Liver (tissue), 9 donors: Measurements from ENCODE around the gene KCNC2. TPM values are rescaled to one million over a fixed set of nuclear protein-coding genes. Genes with fewer than 3 reads are reported as not detected.

Source experiments
- DNase-seq: peaks from one replicate; pipeline ENCODE4 v3.0.0-alpha.2; 2017; ENCODE audit warnings: low spot score
- H3K27ac ChIP-seq, 2 donors: one replicate each; pipeline ENCODE4 v1.7.0; 2013; ENCODE audit warnings: inconsistent platforms in 2 of 2, low read length in 2 of 2, control low read depth in 1 of 2, low read depth in 1 of 2, mild to moderate bottlenecking in 1 of 2
- H3K27me3 ChIP-seq, 4 donors: one replicate each; pipeline versions ENCODE4 v1.6.1 to v1.7.0; 2013; ENCODE audit warnings: low read length in 3 of 4, inconsistent platforms in 1 of 4, mild to moderate bottlenecking in 1 of 4, moderate library complexity in 1 of 4; ENCODE audit not compliant: control insufficient read depth in 4 of 4, insufficient read depth in 4 of 4
- H3K36me3 ChIP-seq, 4 donors: one replicate each; pipeline versions ENCODE4 v1.6.1 to v1.7.0; 2013; ENCODE audit warnings: low read length in 3 of 4, mild to moderate bottlenecking in 3 of 4, low read depth in 1 of 4, moderate library complexity in 1 of 4; ENCODE audit not compliant: control insufficient read depth in 4 of 4, insufficient read depth in 3 of 4
- H3K4me1 ChIP-seq, 4 donors: one replicate each; pipeline versions ENCODE4 v1.6.1 to v1.7.0; 2013; ENCODE audit warnings: low read length in 3 of 4, mild to moderate bottlenecking in 3 of 4, moderate library complexity in 1 of 4; ENCODE audit not compliant: control insufficient read depth in 4 of 4, insufficient read depth in 4 of 4
- H3K4me3 ChIP-seq, 3 donors: one replicate each; pipeline versions ENCODE4 v1.6.1 to v1.7.0; 2013; ENCODE audit warnings: low read length in 3 of 3, control low read depth in 1 of 3, low read depth in 1 of 3, mild to moderate bottlenecking in 1 of 3
- H3K9ac ChIP-seq, 2 donors: one replicate each; pipeline ENCODE4 v1.7.0; 2013; ENCODE audit warnings: low read length in 2 of 2, mild to moderate bottlenecking in 2 of 2, moderate library complexity in 2 of 2, control low read depth in 1 of 2, low read depth in 1 of 2
- H3K9me3 ChIP-seq, 4 donors: one replicate each; pipeline versions ENCODE4 v1.6.1 to v1.7.0; 2013; ENCODE audit warnings: low read length in 3 of 4; ENCODE audit not compliant: control insufficient read depth in 4 of 4
- EGR1 ChIP-seq, 2 donors: IDR thresholded peaks; 2 replicates each; pipeline ENCODE4 v1.6.1; 2016 to 2018; ENCODE audit warnings: antibody characterized with exemption in 2 of 2, low read depth in 2 of 2
- FOXA1 ChIP-seq: IDR thresholded peaks from 2 replicates; pipeline ENCODE4 v1.6.1; 2016; ENCODE audit warnings: antibody characterized with exemption
- FOXA2 ChIP-seq: IDR thresholded peaks from 2 replicates; pipeline ENCODE4 v1.6.1; 2016; ENCODE audit warnings: antibody characterized with exemption
- GABPA ChIP-seq, 2 donors: IDR thresholded peaks in 1 of 2; conservative IDR thresholded peaks in 1 of 2; 2 replicates each; pipeline ENCODE4 v1.6.1; 2016; ENCODE audit warnings: antibody characterized with exemption in 2 of 2, mild to moderate bottlenecking in 1 of 2, moderate library complexity in 1 of 2
- HNF4A ChIP-seq, 2 donors: conservative IDR thresholded peaks; 2 replicates each; pipeline ENCODE4 v1.6.1; 2016; ENCODE audit warnings: antibody characterized with exemption in 2 of 2, mild to moderate bottlenecking in 2 of 2
- HNF4G ChIP-seq: IDR thresholded peaks from 2 replicates; pipeline ENCODE4 v1.6.1; 2016; ENCODE audit warnings: antibody characterized with exemption
- JUND ChIP-seq, 2 donors: IDR thresholded peaks; 2 replicates each; pipeline ENCODE4 v1.6.1; 2016; ENCODE audit warnings: antibody characterized with exemption in 2 of 2
- NR2F2 ChIP-seq: IDR thresholded peaks from 2 replicates; pipeline ENCODE4 v1.6.1; 2016; ENCODE audit warnings: antibody characterized with exemption
- RAD21 ChIP-seq, 2 donors: IDR thresholded peaks; 2 replicates each; pipeline ENCODE4 v1.6.1; 2016; ENCODE audit warnings: antibody characterized with exemption in 2 of 2, mild to moderate bottlenecking in 2 of 2
- RXRA ChIP-seq, 2 donors: IDR thresholded peaks; 2 replicates each; pipeline ENCODE4 v1.6.1; 2017 to 2018; ENCODE audit warnings: antibody characterized with exemption in 2 of 2, mild to moderate bottlenecking in 1 of 2
- SP1 ChIP-seq: IDR thresholded peaks from 2 replicates; pipeline ENCODE4 v1.6.1; 2018; ENCODE audit warnings: antibody characterized with exemption, mild to moderate bottlenecking
- TAF1 ChIP-seq: conservative IDR thresholded peaks from 2 replicates; pipeline ENCODE4 v1.6.1; 2016; ENCODE audit warnings: antibody characterized with exemption, mild to moderate bottlenecking
- YY1 ChIP-seq: IDR thresholded peaks from 2 replicates; pipeline ENCODE4 v1.6.1; 2016; ENCODE audit warnings: antibody characterized with exemption, mild to moderate bottlenecking
- WGBS: extraction: QIAGEN DNeasy Blood & Tissue Kit; methylation state at CpG from one replicate; pipeline ENCODE4 v1.1.7; 2013; 5-methylcytosine and 5-hydroxymethylcytosine counted together
- polyA plus RNA-seq, 2 donors: library from polyadenylated mRNA; stranded (reverse) in 1 of 2; unstranded in 1 of 2; fragments of 200-250 nt in 1 of 2; fragments of >200 nt in 1 of 2; fragmentation: Nextera tagmentation in 1 of 2; extraction: Ambion mirVana in 1 of 2; gene quantifications; one replicate each; pipeline versions ENCODE4 v1.2.1 to v1.2.3, GENCODE V29; 2013 to 2015
- total RNA-seq, 2 donors: library from RNA; depleted of rRNA; stranded (reverse); fragments of >200 nt; gene quantifications; one replicate each; pipeline ENCODE4 v1.2.3, GENCODE V29; 2014
- TF ChIP-seq, protein P1 (sequence below): fragments of 150-350 bp; IDR thresholded peaks from 2 replicates; pipeline ENCODE4 v1.5.1; 2017; ENCODE audit warnings: improper control_type of control experiment, low read depth, low read length; ENCODE audit not compliant: missing input control
- TF ChIP-seq, protein P2 (sequence below): IDR thresholded peaks from 2 replicates; pipeline ENCODE4 v1.6.1; 2016; ENCODE audit warnings: antibody characterized with exemption
- TF ChIP-seq, protein P3 (sequence below): IDR thresholded peaks from 2 replicates; pipeline ENCODE4 v1.6.1; 2016; ENCODE audit warnings: antibody characterized with exemption
- TF ChIP-seq, protein P4 (sequence below): IDR thresholded peaks from 2 replicates; pipeline ENCODE4 v1.6.1; 2016; ENCODE audit warnings: antibody characterized with exemption, mild to moderate bottlenecking
- donor health status: healthy.
- donor health status: healthy.
- donor health status: healthy.
- donor health status: healthy.
- donor health status: healthy.

KCNC2 gene
- total and polyA plus RNA-seq, 4 donors: under 0.01 to 0.02 TPM; not detected in 2

DNA sequence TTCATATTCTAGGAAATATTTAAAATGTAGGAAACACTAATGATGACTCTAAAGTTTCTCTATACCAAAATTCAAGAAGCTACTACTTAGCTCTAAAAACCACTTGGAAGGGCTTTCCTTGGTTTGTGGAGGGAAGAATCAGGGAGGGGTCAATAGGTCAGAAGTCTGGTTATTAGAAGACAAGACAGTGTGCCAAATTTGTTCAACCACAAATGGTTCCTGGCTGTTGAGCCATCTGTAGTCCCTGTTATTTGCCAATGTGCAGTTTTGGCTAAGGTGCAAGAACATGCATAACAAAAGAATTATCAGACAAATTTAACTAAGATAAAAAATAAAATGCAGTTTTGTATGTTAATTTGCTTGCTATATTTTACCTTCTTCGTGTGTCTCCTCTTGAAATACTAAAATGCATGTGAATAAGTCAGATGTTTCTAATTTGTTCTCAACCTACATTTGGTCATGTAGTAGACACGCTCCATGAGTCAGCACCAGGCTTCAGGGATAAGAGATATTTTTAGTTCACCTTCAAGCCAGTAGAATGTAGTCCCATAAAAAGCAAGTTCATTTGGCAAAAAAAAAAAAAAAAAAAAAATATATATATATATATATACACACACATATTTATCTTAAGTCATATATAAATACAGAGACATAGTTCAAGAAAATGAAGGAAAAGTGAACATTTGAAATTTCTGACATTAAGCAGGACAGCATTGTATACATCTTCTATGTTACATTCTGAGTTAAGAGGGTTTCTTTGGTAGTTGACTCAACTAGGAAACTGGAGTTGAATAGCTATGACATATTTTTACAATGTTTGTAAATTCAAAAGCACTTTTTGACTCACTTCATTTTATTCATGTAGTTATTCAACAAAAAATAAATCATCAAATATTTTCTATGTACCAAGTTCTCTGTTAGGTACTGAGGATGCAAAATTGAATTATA lies 123.3 kb downstream of the KCNC2 start:
- Histone ChIP-seq H3K36me3 (no peaks in the 10 kb centered on the region), H3K4me1 (no peaks in the 10 kb centered on the region), H3K27me3 (no peaks in the 10 kb centered on the region), H3K4me3 (no peak overlapping the region), H3K9me3 (no peaks in the 10 kb centered on the region), H3K9ac (no peak overlapping the region), H3K27ac (no peak overlapping the region)
- DNase-seq: no peak
- WGBS: 75% methylated on average over 2 of the region's 2 CpGs
- TF ChIP-seq, protein P1, sequence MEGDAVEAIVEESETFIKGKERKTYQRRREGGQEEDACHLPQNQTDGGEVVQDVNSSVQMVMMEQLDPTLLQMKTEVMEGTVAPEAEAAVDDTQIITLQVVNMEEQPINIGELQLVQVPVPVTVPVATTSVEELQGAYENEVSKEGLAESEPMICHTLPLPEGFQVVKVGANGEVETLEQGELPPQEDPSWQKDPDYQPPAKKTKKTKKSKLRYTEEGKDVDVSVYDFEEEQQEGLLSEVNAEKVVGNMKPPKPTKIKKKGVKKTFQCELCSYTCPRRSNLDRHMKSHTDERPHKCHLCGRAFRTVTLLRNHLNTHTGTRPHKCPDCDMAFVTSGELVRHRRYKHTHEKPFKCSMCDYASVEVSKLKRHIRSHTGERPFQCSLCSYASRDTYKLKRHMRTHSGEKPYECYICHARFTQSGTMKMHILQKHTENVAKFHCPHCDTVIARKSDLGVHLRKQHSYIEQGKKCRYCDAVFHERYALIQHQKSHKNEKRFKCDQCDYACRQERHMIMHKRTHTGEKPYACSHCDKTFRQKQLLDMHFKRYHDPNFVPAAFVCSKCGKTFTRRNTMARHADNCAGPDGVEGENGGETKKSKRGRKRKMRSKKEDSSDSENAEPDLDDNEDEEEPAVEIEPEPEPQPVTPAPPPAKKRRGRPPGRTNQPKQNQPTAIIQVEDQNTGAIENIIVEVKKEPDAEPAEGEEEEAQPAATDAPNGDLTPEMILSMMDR: no peak
- TF ChIP-seq, protein P2, sequence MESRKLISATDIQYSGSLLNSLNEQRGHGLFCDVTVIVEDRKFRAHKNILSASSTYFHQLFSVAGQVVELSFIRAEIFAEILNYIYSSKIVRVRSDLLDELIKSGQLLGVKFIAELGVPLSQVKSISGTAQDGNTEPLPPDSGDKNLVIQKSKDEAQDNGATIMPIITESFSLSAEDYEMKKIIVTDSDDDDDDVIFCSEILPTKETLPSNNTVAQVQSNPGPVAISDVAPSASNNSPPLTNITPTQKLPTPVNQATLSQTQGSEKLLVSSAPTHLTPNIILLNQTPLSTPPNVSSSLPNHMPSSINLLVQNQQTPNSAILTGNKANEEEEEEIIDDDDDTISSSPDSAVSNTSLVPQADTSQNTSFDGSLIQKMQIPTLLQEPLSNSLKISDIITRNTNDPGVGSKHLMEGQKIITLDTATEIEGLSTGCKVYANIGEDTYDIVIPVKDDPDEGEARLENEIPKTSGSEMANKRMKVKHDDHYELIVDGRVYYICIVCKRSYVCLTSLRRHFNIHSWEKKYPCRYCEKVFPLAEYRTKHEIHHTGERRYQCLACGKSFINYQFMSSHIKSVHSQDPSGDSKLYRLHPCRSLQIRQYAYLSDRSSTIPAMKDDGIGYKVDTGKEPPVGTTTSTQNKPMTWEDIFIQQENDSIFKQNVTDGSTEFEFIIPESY: no peak
- TF ChIP-seq, protein P3, sequence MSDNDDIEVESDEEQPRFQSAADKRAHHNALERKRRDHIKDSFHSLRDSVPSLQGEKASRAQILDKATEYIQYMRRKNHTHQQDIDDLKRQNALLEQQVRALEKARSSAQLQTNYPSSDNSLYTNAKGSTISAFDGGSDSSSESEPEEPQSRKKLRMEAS: no peak
- no peak for TF ChIP-seq RXRA (IDR thresholded peaks at IDR 0.05)
- TF ChIP-seq TAF1: no peak
- TF ChIP-seq JUND (IDR thresholded peaks at IDR 0.05): no peak
- TF ChIP-seq HNF4A (conservative IDR thresholded peaks at IDR 0.05): no peak
- TF ChIP-seq FOXA2: no peak
- no peak for TF ChIP-seq GABPA (IDR thresholded peaks at IDR 0.05 in 1 of 2, conservative IDR thresholded peaks at IDR 0.05 in 1 of 2)
- TF ChIP-seq HNF4G: no peak
- TF ChIP-seq RAD21 (IDR thresholded peaks at IDR 0.05): no peak
- no peak for TF ChIP-seq NR2F2
- no peak for TF ChIP-seq EGR1 (IDR thresholded peaks at IDR 0.05; ENCODE audit: low read depth in 2 of 2)

DNA sequence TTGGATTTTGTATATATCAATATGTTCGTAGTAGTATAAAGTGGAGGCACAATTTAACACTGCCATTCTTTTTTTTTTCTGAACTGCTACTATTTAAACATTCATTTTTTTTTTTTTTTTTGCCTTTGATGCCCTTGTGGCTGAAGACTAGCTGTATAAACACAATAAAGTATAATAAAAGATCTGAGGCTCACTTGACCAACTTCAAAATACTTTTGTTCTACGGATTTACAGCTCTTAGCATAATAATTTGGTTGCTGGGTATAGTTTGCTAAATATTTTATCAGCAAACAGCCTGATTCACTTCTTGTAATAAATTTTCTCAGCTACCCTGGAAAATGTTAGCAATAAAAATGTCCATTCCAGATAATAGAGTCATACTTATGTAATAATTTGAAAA lies 128.3 kb downstream of the KCNC2 start:
- WGBS: 55% methylated on average over 2 of the region's 2 CpGs
- H3K27ac ChIP-seq: no peak overlapping the region
- no peaks in the 10 kb centered on the region for H3K4me1 ChIP-seq
- DNase-seq: no peak
- no peaks in the 10 kb centered on the region for H3K36me3 ChIP-seq
- no peaks in the 10 kb centered on the region for H3K27me3 ChIP-seq
- H3K9ac ChIP-seq: no peak overlapping the region
- H3K9me3 ChIP-seq: no peaks in the 10 kb centered on the region
- no peak overlapping the region for H3K4me3 ChIP-seq
- TF ChIP-seq YY1 (no peak), RAD21 (IDR thresholded peaks at IDR 0.05) (no peak), RXRA (IDR thresholded peaks at IDR 0.05) (no peak), FOXA1 (no peak), FOXA2 (no peak), SP1 (no peak), HNF4G (no peak), EGR1 (IDR thresholded peaks at IDR 0.05; ENCODE audit: low read depth in 2 of 2) (no peak), HNF4A (conservative IDR thresholded peaks at IDR 0.05) (no peak), NR2F2 (no peak), TAF1 (no peak)
- TF ChIP-seq, protein P3: no peak
- TF ChIP-seq, protein P1: no peak
- TF ChIP-seq, protein P2: no peak
- TF ChIP-seq, protein P4, sequence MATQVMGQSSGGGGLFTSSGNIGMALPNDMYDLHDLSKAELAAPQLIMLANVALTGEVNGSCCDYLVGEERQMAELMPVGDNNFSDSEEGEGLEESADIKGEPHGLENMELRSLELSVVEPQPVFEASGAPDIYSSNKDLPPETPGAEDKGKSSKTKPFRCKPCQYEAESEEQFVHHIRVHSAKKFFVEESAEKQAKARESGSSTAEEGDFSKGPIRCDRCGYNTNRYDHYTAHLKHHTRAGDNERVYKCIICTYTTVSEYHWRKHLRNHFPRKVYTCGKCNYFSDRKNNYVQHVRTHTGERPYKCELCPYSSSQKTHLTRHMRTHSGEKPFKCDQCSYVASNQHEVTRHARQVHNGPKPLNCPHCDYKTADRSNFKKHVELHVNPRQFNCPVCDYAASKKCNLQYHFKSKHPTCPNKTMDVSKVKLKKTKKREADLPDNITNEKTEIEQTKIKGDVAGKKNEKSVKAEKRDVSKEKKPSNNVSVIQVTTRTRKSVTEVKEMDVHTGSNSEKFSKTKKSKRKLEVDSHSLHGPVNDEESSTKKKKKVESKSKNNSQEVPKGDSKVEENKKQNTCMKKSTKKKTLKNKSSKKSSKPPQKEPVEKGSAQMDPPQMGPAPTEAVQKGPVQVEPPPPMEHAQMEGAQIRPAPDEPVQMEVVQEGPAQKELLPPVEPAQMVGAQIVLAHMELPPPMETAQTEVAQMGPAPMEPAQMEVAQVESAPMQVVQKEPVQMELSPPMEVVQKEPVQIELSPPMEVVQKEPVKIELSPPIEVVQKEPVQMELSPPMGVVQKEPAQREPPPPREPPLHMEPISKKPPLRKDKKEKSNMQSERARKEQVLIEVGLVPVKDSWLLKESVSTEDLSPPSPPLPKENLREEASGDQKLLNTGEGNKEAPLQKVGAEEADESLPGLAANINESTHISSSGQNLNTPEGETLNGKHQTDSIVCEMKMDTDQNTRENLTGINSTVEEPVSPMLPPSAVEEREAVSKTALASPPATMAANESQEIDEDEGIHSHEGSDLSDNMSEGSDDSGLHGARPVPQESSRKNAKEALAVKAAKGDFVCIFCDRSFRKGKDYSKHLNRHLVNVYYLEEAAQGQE: no peak
